H1 (cell line): ENCODE measurements around the gene CACNG4.

Source experiments
- ATF3 ChIP-seq: IDR thresholded peaks from 2 replicates; pipeline ENCODE4 v1.6.1; 2011; ENCODE audit warnings: low read depth, mild to moderate bottlenecking, low read length; ENCODE audit not compliant: insufficient read depth
- CHD1 ChIP-seq: IDR thresholded peaks from 2 replicates; pipeline ENCODE4 v1.6.1; 2012; ENCODE audit warnings: low read depth, low read length, improper control_type of control experiment
- CTCF ChIP-seq, 3 experiments: IDR thresholded peaks; 1 replicate in 2 of 3; 2 replicates in 1 of 3; pipeline versions ENCODE4 v1.5.1 to v1.6.1; 2011; ENCODE audit warnings: low read length in 3 of 3, mild to moderate bottlenecking in 3 of 3, inconsistent platforms in 2 of 3, low read depth in 1 of 3, moderate library complexity in 1 of 3; ENCODE audit not compliant: insufficient read depth in 1 of 3; ENCODE audit errors: control extremely low read depth in 1 of 3
- EZH2 ChIP-seq: fragments of 200-600 bp; sonication (generic); IDR thresholded peaks from 2 replicates; pipeline ENCODE4 v1.7.1; 2012; ENCODE audit warnings: low read depth, mild to moderate bottlenecking, moderate library complexity, low read length, inconsistent platforms; ENCODE audit not compliant: severe bottlenecking
- HDAC6 ChIP-seq: IDR thresholded peaks from one replicate; pipeline ENCODE4 v1.7.1; 2012; ENCODE audit warnings: low read depth, mild to moderate bottlenecking, inconsistent platforms, low read length, moderate library complexity
- JUND ChIP-seq: IDR thresholded peaks from 2 replicates; pipeline ENCODE4 v1.6.1; 2011; ENCODE audit warnings: mild to moderate bottlenecking, improper control_type of control experiment, low read length
- POLR2AphosphoS5 ChIP-seq: IDR thresholded peaks from 2 replicates; pipeline ENCODE4 v1.6.1; 2011; ENCODE audit warnings: low read depth, low read length
- RAD21 ChIP-seq, 2 experiments: IDR thresholded peaks in 1 of 2; conservative IDR thresholded peaks in 1 of 2; 2 replicates each; pipeline ENCODE4 v1.6.1; 2011; ENCODE audit warnings: low read depth in 2 of 2, low read length in 2 of 2, improper control_type of control experiment in 1 of 2, inconsistent platforms in 1 of 2, mild to moderate bottlenecking in 1 of 2, moderate library complexity in 1 of 2
- RFX5 ChIP-seq: IDR thresholded peaks from 2 replicates; pipeline ENCODE4 v1.6.1; 2011; ENCODE audit warnings: low read depth, low read length, improper control_type of control experiment, borderline replicate concordance
- SP2 ChIP-seq: IDR thresholded peaks from 2 replicates; pipeline ENCODE4 v1.6.1; 2012; ENCODE audit warnings: mild to moderate bottlenecking, low read length, inconsistent platforms
- SRF ChIP-seq: IDR thresholded peaks from 2 replicates; pipeline ENCODE4 v1.6.1; 2011; ENCODE audit warnings: mild to moderate bottlenecking, low read depth, low read length, moderate library complexity

GRCh38 chr17:67015001-67015400 is 50.5 kb downstream of the CACNG4 start:
- TF ChIP-seq EZH2: no peak
- no peak for TF ChIP-seq SP2
- TF ChIP-seq CTCF (IDR thresholded peaks at IDR 0.05; ENCODE audit: control extremely low read depth in 1 of 3, insufficient read depth in 1 of 3, low read depth in 1 of 3, low read length in 3 of 3): no peak
- no peak for TF ChIP-seq RFX5
- TF ChIP-seq RAD21 (IDR thresholded peaks at IDR 0.05 in 1 of 2, conservative IDR thresholded peaks at IDR 0.05 in 1 of 2; ENCODE audit: low read depth in 2 of 2, low read length in 2 of 2): no peak
- TF ChIP-seq HDAC6: no peak
- no peak for TF ChIP-seq ATF3
- TF ChIP-seq CHD1: no peak
- no peak for TF ChIP-seq POLR2AphosphoS5
- no peak for TF ChIP-seq SRF
- no peak for TF ChIP-seq JUND
